HepG2 (cell line): Measurements from ENCODE around the gene NKD1. TPM values are rescaled to one million over a fixed set of nuclear protein-coding genes. Genes with fewer than 3 reads are reported as not detected.
A peak's percentile ranks its signal among the peaks of the same experiment; 100 is the strongest.

Experiments used
- CBX1 ChIP-seq: IDR thresholded peaks from one replicate; pipeline ENCODE4 v1.6.1; 2016; ENCODE audit warnings: antibody characterized with exemption, low read depth
- GFI1 ChIP-seq: sonication (generic); formaldehyde crosslinking; IDR thresholded peaks from 2 replicates; pipeline ENCODE4 v1.5.0; 2020; ENCODE audit warnings: missing genetic modification reagents, mild to moderate bottlenecking, borderline replicate concordance
- HHEX ChIP-seq: IDR thresholded peaks from 2 replicates; pipeline ENCODE4 v1.6.1; 2016; ENCODE audit warnings: control low read depth
- HOXA9 ChIP-seq: sonication (generic); formaldehyde crosslinking; IDR thresholded peaks from 2 replicates; pipeline ENCODE4 v1.8.1; 2022; ENCODE audit warnings: missing genetic modification reagents, mild to moderate bottlenecking, moderate library complexity, borderline replicate concordance
- KLF15 ChIP-seq: sonication (generic); formaldehyde crosslinking; IDR thresholded peaks from 2 replicates; pipeline ENCODE4 v1.8.1; 2023; ENCODE audit warnings: borderline replicate concordance, mild to moderate bottlenecking, inconsistent platforms, missing genetic modification reagents, mixed read lengths
- POLR2A ChIP-seq, 2 experiments: IDR thresholded peaks; 2 replicates each; pipeline ENCODE4 v1.6.1; 2011; ENCODE audit warnings: low read depth in 2 of 2, low read length in 2 of 2, mild to moderate bottlenecking in 1 of 2, moderate library complexity in 1 of 2; ENCODE audit not compliant: insufficient read depth in 1 of 2
- THAP11 ChIP-seq: IDR thresholded peaks from 2 replicates; pipeline ENCODE4 v1.6.1; 2016; ENCODE audit warnings: missing biosample characterization, missing genetic modification reagents
- YEATS2 ChIP-seq: sonication (generic); formaldehyde crosslinking; IDR thresholded peaks from 2 replicates; pipeline ENCODE4 v1.4.0; 2020; ENCODE audit warnings: missing genetic modification reagents, borderline replicate concordance
- ZBTB38 ChIP-seq: sonication (generic); formaldehyde crosslinking; IDR thresholded peaks from 2 replicates; pipeline ENCODE4 v1.5.1; 2020; ENCODE audit warnings: mild to moderate bottlenecking, missing genetic modification reagents
- ZBTB7A ChIP-seq: sonication (generic); formaldehyde crosslinking; IDR thresholded peaks from 2 replicates; pipeline ENCODE4 v1.8.0; 2022; ENCODE audit warnings: mild to moderate bottlenecking, missing genetic modification reagents
- ZNF451 ChIP-seq: sonication (generic); formaldehyde crosslinking; IDR thresholded peaks from 2 replicates; pipeline ENCODE4 v1.5.0; 2020; ENCODE audit warnings: mild to moderate bottlenecking, missing genetic modification reagents
- ZNF777 ChIP-seq: sonication (generic); formaldehyde crosslinking; IDR thresholded peaks from 2 replicates; pipeline ENCODE4 v1.4.0; 2020; ENCODE audit warnings: missing genetic modification reagents
- polyA plus RNA-seq, 8 experiments: library from polyadenylated mRNA; depleted of rRNA in 3 of 8; stranded (reverse) in 7 of 8; unstranded in 1 of 8; fragments of >200 nt; fragmentation: Illumina TruSeq in 4 of 8; extraction: Trizol in 4 of 8; gene quantifications; 2 replicates each; pipeline versions ENCODE4 v1.2.1 to v1.2.3, GENCODE V29; 2011 to 2016; ENCODE audit warnings: low read depth in 4 of 8, missing spikeins in 1 of 8, mixed read lengths in 1 of 8; ENCODE audit not compliant: insufficient read depth in 1 of 8
- total RNA-seq, 5 experiments: library from RNA; depleted of rRNA; stranded (reverse); fragments of >200 nt; fragmentation: Illumina TruSeq; extraction: Trizol; gene quantifications; 2 replicates each; pipeline ENCODE4 v1.2.3, GENCODE V29; 2016; ENCODE audit warnings: low read depth in 1 of 5
- TF ChIP-seq, protein P1 (sequence below): sonication (generic); formaldehyde crosslinking; IDR thresholded peaks from 2 replicates; pipeline ENCODE4 v1.4.0; 2020; ENCODE audit warnings: mild to moderate bottlenecking, missing genetic modification reagents
- TF ChIP-seq, protein P2 (sequence below): sonication (generic); formaldehyde crosslinking; IDR thresholded peaks from 2 replicates; pipeline ENCODE4 v1.5.1; 2020; ENCODE audit warnings: mild to moderate bottlenecking, missing genetic modification reagents, moderate library complexity
- TF ChIP-seq, protein P3 (sequence below): sonication (generic); formaldehyde crosslinking; IDR thresholded peaks from 2 replicates; pipeline ENCODE4 v1.8.0; 2022; ENCODE audit warnings: missing genetic modification reagents, mild to moderate bottlenecking, borderline replicate concordance
- TF ChIP-seq, protein P4 (sequence below): sonication (generic); formaldehyde crosslinking; conservative IDR thresholded peaks from 2 replicates; pipeline ENCODE4 v1.4.0; 2020; ENCODE audit warnings: missing genetic modification reagents
- TF ChIP-seq, protein P5 (sequence below): sonication (generic); formaldehyde crosslinking; IDR thresholded peaks from 2 replicates; pipeline ENCODE4 v1.8.0; 2022; ENCODE audit warnings: missing genetic modification reagents, low read depth, mild to moderate bottlenecking, borderline replicate concordance
- TF ChIP-seq, protein P6 (sequence below): sonication (generic); formaldehyde crosslinking; IDR thresholded peaks from 2 replicates; pipeline ENCODE4 v1.4.0; 2020; ENCODE audit warnings: mild to moderate bottlenecking, low read depth, missing genetic modification reagents

Gene NKD1
- total and polyA plus RNA-seq, 2 of the 13 experiments (the other 11 are each of a cell fraction or from before 2014, with no cell fraction given), result 70.4 to 121 TPM

DNA sequence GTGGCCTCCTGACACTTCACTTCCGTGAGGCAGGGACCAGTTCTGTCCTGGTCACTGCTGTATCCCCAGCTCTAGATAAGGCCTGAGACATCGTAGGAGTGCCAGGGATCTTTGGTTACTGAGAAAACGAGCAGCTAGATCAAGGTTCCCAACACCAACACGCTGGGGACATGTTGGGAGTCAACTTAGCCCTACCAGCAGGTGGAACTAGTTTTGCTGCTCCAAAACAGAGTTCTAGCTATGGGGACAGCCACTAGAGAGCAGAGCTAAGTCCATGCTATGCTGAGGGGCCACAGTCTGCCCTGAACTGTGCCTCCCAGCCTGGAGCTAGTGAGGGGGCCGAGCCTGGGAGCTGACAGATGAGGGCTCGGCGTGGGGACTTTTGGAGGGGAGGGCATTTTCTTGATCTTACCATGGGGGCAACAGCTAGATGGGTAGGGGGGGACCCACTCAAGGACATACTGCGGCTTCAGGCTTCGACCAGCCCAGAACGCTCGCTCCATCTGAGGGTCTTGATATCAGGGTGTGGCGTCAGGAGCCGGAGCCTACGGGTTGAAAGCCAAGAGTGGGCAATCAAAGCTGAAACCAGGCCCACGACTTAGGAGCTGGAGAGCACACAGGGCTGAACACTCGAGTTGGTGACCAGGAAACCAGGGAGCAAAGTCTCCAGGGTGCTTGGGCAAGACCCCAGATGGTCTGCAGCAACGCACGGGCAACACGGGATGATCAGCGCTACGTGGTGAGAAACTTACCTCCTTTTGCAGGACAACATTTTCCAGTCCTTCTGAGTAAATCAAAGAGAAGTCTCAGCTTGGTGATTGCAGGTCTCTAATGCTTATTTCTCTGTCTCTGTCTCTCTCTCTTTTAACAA lies 119.5 kb downstream of the NKD1 start (continued):
- TF ChIP-seq, protein P1, sequence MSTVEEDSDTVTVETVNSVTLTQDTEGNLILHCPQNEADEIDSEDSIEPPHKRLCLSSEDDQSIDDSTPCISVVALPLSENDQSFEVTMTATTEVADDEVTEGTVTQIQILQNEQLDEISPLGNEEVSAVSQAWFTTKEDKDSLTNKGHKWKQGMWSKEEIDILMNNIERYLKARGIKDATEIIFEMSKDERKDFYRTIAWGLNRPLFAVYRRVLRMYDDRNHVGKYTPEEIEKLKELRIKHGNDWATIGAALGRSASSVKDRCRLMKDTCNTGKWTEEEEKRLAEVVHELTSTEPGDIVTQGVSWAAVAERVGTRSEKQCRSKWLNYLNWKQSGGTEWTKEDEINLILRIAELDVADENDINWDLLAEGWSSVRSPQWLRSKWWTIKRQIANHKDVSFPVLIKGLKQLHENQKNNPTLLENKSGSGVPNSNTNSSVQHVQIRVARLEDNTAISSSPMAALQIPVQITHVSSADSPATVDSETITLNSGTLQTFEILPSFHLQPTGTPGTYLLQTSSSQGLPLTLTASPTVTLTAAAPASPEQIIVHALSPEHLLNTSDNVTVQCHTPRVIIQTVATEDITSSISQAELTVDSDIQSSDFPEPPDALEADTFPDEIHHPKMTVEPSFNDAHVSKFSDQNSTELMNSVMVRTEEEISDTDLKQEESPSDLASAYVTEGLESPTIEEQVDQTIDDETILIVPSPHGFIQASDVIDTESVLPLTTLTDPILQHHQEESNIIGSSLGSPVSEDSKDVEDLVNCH (CRISPR knock-in tag), result 0 out of 2 replicates have a peak, but pooled peaks have one; percentile 36
- no peak for TF ChIP-seq CBX1
- TF ChIP-seq ZNF777 (CRISPR knock-in tag), result no peak
- TF ChIP-seq POLR2A (IDR thresholded peaks at IDR 0.05; ENCODE audit: insufficient read depth in 1 of 2, low read depth in 2 of 2, low read length in 2 of 2), result no peak
- TF ChIP-seq GFI1 (CRISPR knock-in tag), result no peak
- no peak; the same call in 1 of the 2 replicates for TF ChIP-seq ZBTB38 (CRISPR knock-in tag)
- no peak for TF ChIP-seq HHEX (CRISPR knock-in tag)
- TF ChIP-seq THAP11 (CRISPR knock-in tag), result no peak
- TF ChIP-seq, protein P2, sequence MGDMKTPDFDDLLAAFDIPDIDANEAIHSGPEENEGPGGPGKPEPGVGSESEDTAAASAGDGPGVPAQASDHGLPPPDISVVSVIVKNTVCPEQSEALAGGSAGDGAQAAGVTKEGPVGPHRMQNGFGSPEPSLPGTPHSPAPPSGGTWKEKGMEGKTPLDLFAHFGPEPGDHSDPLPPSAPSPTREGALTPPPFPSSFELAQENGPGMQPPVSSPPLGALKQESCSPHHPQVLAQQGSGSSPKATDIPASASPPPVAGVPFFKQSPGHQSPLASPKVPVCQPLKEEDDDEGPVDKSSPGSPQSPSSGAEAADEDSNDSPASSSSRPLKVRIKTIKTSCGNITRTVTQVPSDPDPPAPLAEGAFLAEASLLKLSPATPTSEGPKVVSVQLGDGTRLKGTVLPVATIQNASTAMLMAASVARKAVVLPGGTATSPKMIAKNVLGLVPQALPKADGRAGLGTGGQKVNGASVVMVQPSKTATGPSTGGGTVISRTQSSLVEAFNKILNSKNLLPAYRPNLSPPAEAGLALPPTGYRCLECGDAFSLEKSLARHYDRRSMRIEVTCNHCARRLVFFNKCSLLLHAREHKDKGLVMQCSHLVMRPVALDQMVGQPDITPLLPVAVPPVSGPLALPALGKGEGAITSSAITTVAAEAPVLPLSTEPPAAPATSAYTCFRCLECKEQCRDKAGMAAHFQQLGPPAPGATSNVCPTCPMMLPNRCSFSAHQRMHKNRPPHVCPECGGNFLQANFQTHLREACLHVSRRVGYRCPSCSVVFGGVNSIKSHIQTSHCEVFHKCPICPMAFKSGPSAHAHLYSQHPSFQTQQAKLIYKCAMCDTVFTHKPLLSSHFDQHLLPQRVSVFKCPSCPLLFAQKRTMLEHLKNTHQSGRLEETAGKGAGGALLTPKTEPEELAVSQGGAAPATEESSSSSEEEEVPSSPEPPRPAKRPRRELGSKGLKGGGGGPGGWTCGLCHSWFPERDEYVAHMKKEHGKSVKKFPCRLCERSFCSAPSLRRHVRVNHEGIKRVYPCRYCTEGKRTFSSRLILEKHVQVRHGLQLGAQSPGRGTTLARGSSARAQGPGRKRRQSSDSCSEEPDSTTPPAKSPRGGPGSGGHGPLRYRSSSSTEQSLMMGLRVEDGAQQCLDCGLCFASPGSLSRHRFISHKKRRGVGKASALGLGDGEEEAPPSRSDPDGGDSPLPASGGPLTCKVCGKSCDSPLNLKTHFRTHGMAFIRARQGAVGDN (CRISPR knock-in tag), result peak; percentile 52
- TF ChIP-seq ZNF451, result 0 out of 2 replicates have a peak, but pooled peaks have one; percentile 42
- TF ChIP-seq HOXA9 (CRISPR knock-in tag), result no peak
- TF ChIP-seq, protein P3, sequence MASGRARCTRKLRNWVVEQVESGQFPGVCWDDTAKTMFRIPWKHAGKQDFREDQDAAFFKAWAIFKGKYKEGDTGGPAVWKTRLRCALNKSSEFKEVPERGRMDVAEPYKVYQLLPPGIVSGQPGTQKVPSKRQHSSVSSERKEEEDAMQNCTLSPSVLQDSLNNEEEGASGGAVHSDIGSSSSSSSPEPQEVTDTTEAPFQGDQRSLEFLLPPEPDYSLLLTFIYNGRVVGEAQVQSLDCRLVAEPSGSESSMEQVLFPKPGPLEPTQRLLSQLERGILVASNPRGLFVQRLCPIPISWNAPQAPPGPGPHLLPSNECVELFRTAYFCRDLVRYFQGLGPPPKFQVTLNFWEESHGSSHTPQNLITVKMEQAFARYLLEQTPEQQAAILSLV (CRISPR knock-in tag), result no peak
- no peak for TF ChIP-seq KLF15 (CRISPR knock-in tag)
- TF ChIP-seq, protein P4, sequence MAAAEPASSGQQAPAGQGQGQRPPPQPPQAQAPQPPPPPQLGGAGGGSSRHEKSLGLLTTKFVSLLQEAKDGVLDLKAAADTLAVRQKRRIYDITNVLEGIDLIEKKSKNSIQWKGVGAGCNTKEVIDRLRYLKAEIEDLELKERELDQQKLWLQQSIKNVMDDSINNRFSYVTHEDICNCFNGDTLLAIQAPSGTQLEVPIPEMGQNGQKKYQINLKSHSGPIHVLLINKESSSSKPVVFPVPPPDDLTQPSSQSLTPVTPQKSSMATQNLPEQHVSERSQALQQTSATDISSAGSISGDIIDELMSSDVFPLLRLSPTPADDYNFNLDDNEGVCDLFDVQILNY (CRISPR knock-in tag), result no peak
- TF ChIP-seq, protein P5, sequence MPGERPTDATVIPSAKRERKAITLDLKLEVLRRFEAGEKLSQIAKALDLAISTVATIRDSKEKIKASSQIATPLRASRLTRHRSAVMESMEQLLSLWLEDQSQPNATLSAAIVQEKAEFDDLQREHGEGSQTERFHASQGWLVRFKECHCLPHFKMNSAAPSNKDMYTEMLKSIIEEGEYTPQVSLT (CRISPR knock-in tag), result no peak
- TF ChIP-seq, protein P6, sequence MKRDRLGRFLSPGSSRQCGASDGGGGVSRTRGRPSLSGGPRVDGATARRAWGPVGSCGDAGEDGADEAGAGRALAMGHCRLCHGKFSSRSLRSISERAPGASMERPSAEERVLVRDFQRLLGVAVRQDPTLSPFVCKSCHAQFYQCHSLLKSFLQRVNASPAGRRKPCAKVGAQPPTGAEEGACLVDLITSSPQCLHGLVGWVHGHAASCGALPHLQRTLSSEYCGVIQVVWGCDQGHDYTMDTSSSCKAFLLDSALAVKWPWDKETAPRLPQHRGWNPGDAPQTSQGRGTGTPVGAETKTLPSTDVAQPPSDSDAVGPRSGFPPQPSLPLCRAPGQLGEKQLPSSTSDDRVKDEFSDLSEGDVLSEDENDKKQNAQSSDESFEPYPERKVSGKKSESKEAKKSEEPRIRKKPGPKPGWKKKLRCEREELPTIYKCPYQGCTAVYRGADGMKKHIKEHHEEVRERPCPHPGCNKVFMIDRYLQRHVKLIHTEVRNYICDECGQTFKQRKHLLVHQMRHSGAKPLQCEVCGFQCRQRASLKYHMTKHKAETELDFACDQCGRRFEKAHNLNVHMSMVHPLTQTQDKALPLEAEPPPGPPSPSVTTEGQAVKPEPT (CRISPR knock-in tag), result no peak
- no peak for TF ChIP-seq YEATS2 (CRISPR knock-in tag)
- TF ChIP-seq ZBTB7A (CRISPR knock-in tag), result no peak
